Measurements from ENCODE around the gene ITM2B.

- TF ChIP-seq GATA3 (IDR thresholded peaks at IDR 0.05; ENCODE audit: low read depth, low read length) = no peak
- no peak for TF ChIP-seq GATA2 (IDR thresholded peaks at IDR 0.05; ENCODE audit: low read depth, low read length)
Measured at GRCh38 chr13:48192411-48192935, 40.5 kb upstream of the ITM2B start.
